CD14-positive monocyte (primary cell): ENCODE measurements around the gene DSCAML1. TPM values are rescaled to one million over a fixed set of nuclear protein-coding genes. Genes with fewer than 3 reads are reported as not detected.
A peak's percentile ranks its signal among the peaks of the same experiment; 100 is the strongest.

Experiments
- DNase-seq, 3 donors: peaks; one replicate each; pipeline ENCODE4 v3.0.0-alpha.2; 2011 to 2022
- H2AFZ ChIP-seq: 2 replicates; pipeline ENCODE4 v1.6.0; 2012; ENCODE audit warnings: mild to moderate bottlenecking, low read depth, low read length, inconsistent platforms; ENCODE audit not compliant: insufficient read depth, poor library complexity, severe bottlenecking
- H3K27ac ChIP-seq, 2 donors: 1 replicate in 1 of 2; 2 replicates in 1 of 2; pipeline ENCODE4 v1.5.1; 2012 to 2013; ENCODE audit warnings: low read length in 2 of 2, control low read depth in 1 of 2, inconsistent platforms in 1 of 2, low read depth in 1 of 2, mild to moderate bottlenecking in 1 of 2
- H3K27me3 ChIP-seq, 2 donors: one replicate each; pipeline versions ENCODE4 v1.6.0 to v1.6.1; 2011 to 2013; ENCODE audit warnings: low read length in 2 of 2; ENCODE audit not compliant: control insufficient read depth in 2 of 2, insufficient read depth in 2 of 2
- H3K36me3 ChIP-seq, 2 donors: replicated peaks in 1 of 2; 1 replicate in 1 of 2; 2 replicates in 1 of 2; pipeline versions ENCODE4 v1.5.1 to v1.6.1; 2012 to 2013; ENCODE audit warnings: low read length in 2 of 2, control low read depth in 1 of 2, inconsistent platforms in 1 of 2, mild to moderate bottlenecking in 1 of 2; ENCODE audit not compliant: insufficient read depth in 2 of 2, control insufficient read depth in 1 of 2
- H3K4me1 ChIP-seq, 2 donors: 1 replicate in 1 of 2; 2 replicates in 1 of 2; pipeline versions ENCODE4 v1.5.1 to v1.6.1; 2012 to 2013; ENCODE audit warnings: low read length in 2 of 2, control low read depth in 1 of 2, inconsistent platforms in 1 of 2, mild to moderate bottlenecking in 1 of 2, moderate library complexity in 1 of 2; ENCODE audit not compliant: insufficient read depth in 2 of 2, control insufficient read depth in 1 of 2
- H3K4me2 ChIP-seq: replicated peaks from 2 replicates; pipeline ENCODE3; 2012; ENCODE audit warnings: low read length, moderate library complexity, mild to moderate bottlenecking; ENCODE audit not compliant: poor library complexity, severe bottlenecking; ENCODE audit errors: extremely low read depth
- H3K4me3 ChIP-seq, 3 experiments: fragments of 200-600 bp in 1 of 3; sonication (generic) in 1 of 3; replicated peaks in 1 of 3; 1 replicate in 2 of 3; 2 replicates in 1 of 3; pipeline ENCODE4 v1.5.1; 2011 to 2013; ENCODE audit warnings: low read length in 3 of 3, mild to moderate bottlenecking in 3 of 3, control low read depth in 2 of 3, low read depth in 2 of 3, inconsistent platforms in 1 of 3, moderate library complexity in 1 of 3
- H3K79me2 ChIP-seq: 2 replicates; pipeline ENCODE4 v1.6.0; 2012; ENCODE audit warnings: mild to moderate bottlenecking, control low read depth, inconsistent platforms, low read length, moderate library complexity; ENCODE audit not compliant: insufficient read depth
- H3K9ac ChIP-seq: 2 replicates; pipeline ENCODE4 v1.6.0; 2017; ENCODE audit warnings: low read length, mild to moderate bottlenecking; ENCODE audit not compliant: insufficient read depth, poor library complexity, severe bottlenecking
- H3K9me3 ChIP-seq, 2 donors: replicated peaks in 1 of 2; 1 replicate in 1 of 2; 2 replicates in 1 of 2; pipeline versions ENCODE4 v1.5.1 to v1.6.1; 2012 to 2013; ENCODE audit warnings: low read length in 2 of 2, control low read depth in 1 of 2; ENCODE audit not compliant: control insufficient read depth in 1 of 2, insufficient read depth in 1 of 2
- H4K20me1 ChIP-seq: 2 replicates; pipeline ENCODE4 v1.6.0; 2012; ENCODE audit warnings: mild to moderate bottlenecking, low read length, control low read depth, moderate library complexity; ENCODE audit not compliant: insufficient read depth
- H3K27ac Mint-ChIP-seq, 7 donors: one replicate each; pipeline ENCODE4 v1.8.0; 2020; ENCODE audit warnings: mild to moderate bottlenecking in 7 of 7, mixed read lengths in 7 of 7, moderate library complexity in 6 of 7, inconsistent platforms in 2 of 7
- H3K27me3 Mint-ChIP-seq, 3 donors: one replicate each; pipeline ENCODE4 v1.8.0; 2021 to 2022; ENCODE audit warnings: low read depth in 3 of 3, mild to moderate bottlenecking in 3 of 3, mixed read lengths in 3 of 3, moderate library complexity in 3 of 3, inconsistent platforms in 1 of 3
- H3K36me3 Mint-ChIP-seq, 2 donors: one replicate each; pipeline ENCODE4 v1.8.0; 2020; ENCODE audit warnings: mixed read lengths in 2 of 2, inconsistent platforms in 1 of 2, mild to moderate bottlenecking in 1 of 2
- H3K4me1 Mint-ChIP-seq: one replicate; pipeline ENCODE4 v1.8.0; 2020; ENCODE audit warnings: mild to moderate bottlenecking, mixed read lengths
- H3K4me3 Mint-ChIP-seq, 2 donors: one replicate each; pipeline ENCODE4 v1.8.0; 2020; ENCODE audit warnings: mild to moderate bottlenecking in 2 of 2, mixed read lengths in 2 of 2, moderate library complexity in 1 of 2
- H3K9me3 Mint-ChIP-seq, 7 donors: one replicate each; pipeline ENCODE4 v1.8.0; 2020 to 2022; ENCODE audit warnings: mixed read lengths in 7 of 7, mild to moderate bottlenecking in 6 of 7, moderate library complexity in 6 of 7, inconsistent platforms in 2 of 7
- WGBS: methylation state at CpG from one replicate; pipeline ENCODE4 v1.1.5; 2013; ENCODE audit warnings: missing lambda C conversion rate; ENCODE audit not compliant: insufficient coverage; 5-methylcytosine and 5-hydroxymethylcytosine counted together
- intact Hi-C, 2 donors: fragments of 100-400 bp; cut with micrococcal nuclease; formaldehyde crosslinking; loops; one replicate each; pipeline versions ENCODE4 v1.15.0 to v1.15.1; 2023
- polyA plus RNA-seq, 3 donors: library from polyadenylated mRNA; depleted of rRNA in 1 of 3; unstranded in 2 of 3; stranded (reverse) in 1 of 3; fragments of 300-500 nt in 2 of 3; fragments of >200 nt in 1 of 3; fragmentation: Illumina TruSeq in 2 of 3; gene quantifications; 1 replicate in 2 of 3; 2 replicates in 1 of 3; pipeline ENCODE4 v1.2.3, GENCODE V29; 2012 to 2021
- TF ChIP-seq, protein P1 (sequence below): fragments of 200-600 bp; IDR thresholded peaks from one replicate; pipeline ENCODE4 v1.8.0; 2022; ENCODE audit warnings: antibody characterized with exemption, mild to moderate bottlenecking

The DSCAML1 gene
- polyA plus RNA-seq, 3 donors: not detected

DNA sequence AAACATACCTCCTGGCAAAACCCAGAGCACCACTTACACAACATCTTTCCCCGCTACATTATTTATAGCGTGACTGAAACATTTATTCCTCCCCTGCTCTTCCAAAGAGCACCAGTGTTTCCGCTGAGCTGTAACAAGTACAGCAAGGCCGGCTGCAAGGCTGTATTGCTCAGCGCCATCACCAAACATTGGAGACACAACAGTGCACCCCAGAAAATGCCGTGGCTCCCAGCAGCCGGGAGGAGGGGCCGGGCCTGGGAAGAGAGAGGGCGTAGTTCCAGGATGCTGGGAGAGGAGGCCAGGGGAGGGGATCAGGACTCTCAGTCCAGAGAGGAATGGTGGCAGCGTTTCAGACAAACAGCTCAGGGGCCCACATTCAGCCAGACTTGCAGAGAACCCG is 133.2 kb downstream of the DSCAML1 start:
- peaks cover 12% of the 10 kb centered on the region for H3K4me1 Mint-ChIP-seq
- no peaks in the 10 kb centered on the region for H3K36me3 Mint-ChIP-seq

DNA sequence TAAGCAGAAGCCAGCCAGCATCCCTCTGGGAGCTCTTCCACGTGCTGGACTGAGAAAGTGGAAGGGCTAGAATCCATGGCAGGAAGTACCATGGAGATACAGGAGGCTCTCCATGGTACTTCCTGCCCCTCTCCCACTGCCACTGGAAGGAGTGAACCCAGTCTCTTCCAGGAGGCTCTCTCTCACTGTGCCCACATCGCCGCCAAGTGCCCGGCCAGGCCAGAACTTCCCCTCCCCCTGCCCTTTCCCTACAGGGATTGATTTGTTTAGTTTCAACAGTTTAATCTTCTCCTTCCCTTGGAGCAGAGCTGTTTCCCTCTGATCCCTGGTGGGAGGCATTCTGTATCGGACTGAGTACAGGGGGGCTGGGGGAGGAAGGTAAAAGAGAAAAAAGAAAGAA is 133.6 kb downstream of the DSCAML1 start:
- H3K4me3 ChIP-seq: no peak overlapping the region
- H3K4me1 ChIP-seq: peaks cover 4 to 5% of the 10 kb centered on the region in 2 donors
- peaks cover 5 to 16% (median 11%) of the 10 kb centered on the region in 3 donors for H3K27me3 Mint-ChIP-seq
- no peaks in the 10 kb centered on the region for H3K36me3 ChIP-seq
- intact Hi-C loops: no loop called here
- H4K20me1 ChIP-seq: no peaks in the 10 kb centered on the region
- H3K36me3 Mint-ChIP-seq: no peaks in the 10 kb centered on the region
- peak overlapping the region in 1 of 2 donors; percentile 39 for H3K4me3 Mint-ChIP-seq
- TF ChIP-seq, protein P1, sequence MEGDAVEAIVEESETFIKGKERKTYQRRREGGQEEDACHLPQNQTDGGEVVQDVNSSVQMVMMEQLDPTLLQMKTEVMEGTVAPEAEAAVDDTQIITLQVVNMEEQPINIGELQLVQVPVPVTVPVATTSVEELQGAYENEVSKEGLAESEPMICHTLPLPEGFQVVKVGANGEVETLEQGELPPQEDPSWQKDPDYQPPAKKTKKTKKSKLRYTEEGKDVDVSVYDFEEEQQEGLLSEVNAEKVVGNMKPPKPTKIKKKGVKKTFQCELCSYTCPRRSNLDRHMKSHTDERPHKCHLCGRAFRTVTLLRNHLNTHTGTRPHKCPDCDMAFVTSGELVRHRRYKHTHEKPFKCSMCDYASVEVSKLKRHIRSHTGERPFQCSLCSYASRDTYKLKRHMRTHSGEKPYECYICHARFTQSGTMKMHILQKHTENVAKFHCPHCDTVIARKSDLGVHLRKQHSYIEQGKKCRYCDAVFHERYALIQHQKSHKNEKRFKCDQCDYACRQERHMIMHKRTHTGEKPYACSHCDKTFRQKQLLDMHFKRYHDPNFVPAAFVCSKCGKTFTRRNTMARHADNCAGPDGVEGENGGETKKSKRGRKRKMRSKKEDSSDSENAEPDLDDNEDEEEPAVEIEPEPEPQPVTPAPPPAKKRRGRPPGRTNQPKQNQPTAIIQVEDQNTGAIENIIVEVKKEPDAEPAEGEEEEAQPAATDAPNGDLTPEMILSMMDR: no peak
- H3K27me3 ChIP-seq: peaks cover 0 to 7% of the 10 kb centered on the region in 2 donors
- H3K27ac Mint-ChIP-seq: no peak overlapping the region
- H3K4me2 ChIP-seq: no peak overlapping the region
- WGBS: 100% methylated on average over 1 of the region's 5 CpGs
- H3K9me3 Mint-ChIP-seq: peaks cover 0 to under 1% (median 0%) of the 10 kb centered on the region in 7 donors
- no peak for DNase-seq
- no peaks in the 10 kb centered on the region for H3K79me2 ChIP-seq
- H3K4me1 Mint-ChIP-seq: peaks cover 12% of the 10 kb centered on the region
- no peak overlapping the region for H3K9ac ChIP-seq
- no peaks in the 10 kb centered on the region for H3K9me3 ChIP-seq
- H2AFZ ChIP-seq: no peak overlapping the region
- no peak overlapping the region for H3K27ac ChIP-seq

More for the DNA sequence above, 133.2 kb downstream of the DSCAML1 start:
- no peak overlapping the region for H2AFZ ChIP-seq
- TF ChIP-seq, protein P1: no peak
- Mint-ChIP-seq H3K27me3 (peaks cover 5 to 16% (median 11%) of the 10 kb centered on the region in 3 donors), H3K4me3 (no peak overlapping the region), H3K9me3 (no peaks in the 10 kb centered on the region), H3K27ac (no peak overlapping the region)
- WGBS: 24% methylated on average over 4 of the region's 11 CpGs
- H3K27me3 ChIP-seq: peaks cover 0 to 7% of the 10 kb centered on the region in 2 donors
- H4K20me1 ChIP-seq: no peaks in the 10 kb centered on the region
- H3K27ac ChIP-seq: no peak overlapping the region
- H3K4me3 ChIP-seq: no peak overlapping the region
- intact Hi-C loops: no loop called here
- no peaks in the 10 kb centered on the region for H3K79me2 ChIP-seq
- no peaks in the 10 kb centered on the region for H3K9me3 ChIP-seq
- no peak overlapping the region for H3K4me2 ChIP-seq
- no peak for DNase-seq
- peaks cover 4 to 5% of the 10 kb centered on the region in 2 donors for H3K4me1 ChIP-seq
- H3K36me3 ChIP-seq: no peaks in the 10 kb centered on the region
- H3K9ac ChIP-seq: peak overlapping the region; percentile 7
